DOHH2 (cell line): ENCODE measurements around the gene TMEM44.

Experiments
- H3F3A ChIP-seq: fragments of 200-600 bp; sonication (generic), shearing (Covaris generic); 2 replicates; pipeline ENCODE4 v1.6.0; 2016; ENCODE audit warnings: antibody characterized with exemption, mild to moderate bottlenecking; ENCODE audit not compliant: control insufficient read depth, insufficient read depth
- H3K27ac ChIP-seq: fragments of 200-600 bp; sonication (generic); 2 replicates; pipeline ENCODE4 v1.5.1; 2014; ENCODE audit warnings: low read depth, mild to moderate bottlenecking, low read length, moderate library complexity
- H3K27me3 ChIP-seq: fragments of 200-600 bp; sonication (generic); 2 replicates; pipeline ENCODE4 v1.6.1; 2014; ENCODE audit warnings: mild to moderate bottlenecking, low read length, mixed read lengths; ENCODE audit not compliant: control insufficient read depth
- H3K36me3 ChIP-seq: fragments of 200-600 bp; sonication (generic); 2 replicates; pipeline ENCODE4 v1.6.1; 2014; ENCODE audit warnings: mild to moderate bottlenecking, low read length, moderate library complexity, mixed read lengths; ENCODE audit not compliant: control insufficient read depth
- H3K4me1 ChIP-seq: fragments of 200-600 bp; sonication (generic); 2 replicates; pipeline ENCODE4 v1.6.1; 2014; ENCODE audit warnings: mild to moderate bottlenecking, low read length, mixed read lengths; ENCODE audit not compliant: control insufficient read depth
- H3K4me2 ChIP-seq: fragments of 200-600 bp; sonication (generic); 2 replicates; pipeline ENCODE4 v1.6.0; 2014; ENCODE audit warnings: mild to moderate bottlenecking, low read length, moderate library complexity
- H3K4me3 ChIP-seq: fragments of 200-600 bp; sonication (generic); 2 replicates; pipeline ENCODE4 v1.5.1; 2014; ENCODE audit warnings: mild to moderate bottlenecking, low read length, mixed read lengths
- H3K79me2 ChIP-seq: fragments of 200-600 bp; sonication (generic); 2 replicates; pipeline ENCODE4 v1.6.1; 2014; ENCODE audit warnings: mild to moderate bottlenecking, low read length, mixed read lengths; ENCODE audit not compliant: control insufficient read depth
- H3K9me2 ChIP-seq: fragments of 200-600 bp; sonication (generic); replicated peaks from 2 replicates; pipeline ENCODE4 v1.6.1; 2014; ENCODE audit warnings: mild to moderate bottlenecking, low read length, mixed read lengths; ENCODE audit not compliant: control insufficient read depth
- H3K9me3 ChIP-seq: fragments of 200-600 bp; sonication (generic); 2 replicates; pipeline ENCODE4 v1.6.1; 2014; ENCODE audit warnings: antibody characterized with exemption, low read length, mixed read lengths; ENCODE audit not compliant: control insufficient read depth, insufficient read depth
- H4K20me1 ChIP-seq: fragments of 200-600 bp; sonication (generic); 2 replicates; pipeline ENCODE4 v1.6.0; 2014; ENCODE audit warnings: low read depth, mild to moderate bottlenecking, antibody characterized with exemption, low read length, moderate library complexity; ENCODE audit not compliant: control insufficient read depth, insufficient read depth
- CTCF ChIP-seq: fragments of 200-600 bp; sonication (generic); IDR thresholded peaks from one replicate; pipeline ENCODE4 v1.5.1; 2014; ENCODE audit warnings: antibody characterized with exemption, mild to moderate bottlenecking, low read depth, low read length; ENCODE audit not compliant: poor library complexity, severe bottlenecking
- EZH2phosphoT487 ChIP-seq: fragments of 200-600 bp; sonication (generic); IDR thresholded peaks from 2 replicates; pipeline ENCODE4 v1.6.1; 2017; ENCODE audit warnings: borderline replicate concordance, mild to moderate bottlenecking, antibody characterized with exemption, low read length, moderate library complexity, mixed read lengths

Gene TMEM44

GRCh38 chr3:194587438-194587931 lies 45.7 kb downstream of the TMEM44 start:
- peaks cover 20% of the 10 kb centered on the region for H3K4me1 ChIP-seq
- TF ChIP-seq EZH2phosphoT487 (no peak), CTCF (no peak)
- H3K9me2 ChIP-seq, result no peaks in the 10 kb centered on the region
- 0 out of 2 replicates have a peak, but pooled peaks cover 4% of the 10 kb centered on the region for H3F3A ChIP-seq
- H3K27me3 ChIP-seq, result no peaks in the 10 kb centered on the region
- no peaks in the 10 kb centered on the region for H3K9me3 ChIP-seq
- peaks cover 8% of the 10 kb centered on the region; the same call in 1 of the 2 replicates for H3K36me3 ChIP-seq
- H3K27ac ChIP-seq, result no peak overlapping the region
- no peaks in the 10 kb centered on the region for H4K20me1 ChIP-seq
- H3K4me2 ChIP-seq, result no peak overlapping the region
- H3K4me3 ChIP-seq, result no peak overlapping the region
- H3K79me2 ChIP-seq, result peaks cover 15% of the 10 kb centered on the region

GRCh38 chr3:194586836-194587235 lies 46.4 kb downstream of the TMEM44 start:
- no peak overlapping the region for H3K27ac ChIP-seq
- no peaks in the 10 kb centered on the region for H3K27me3 ChIP-seq
- no peaks in the 10 kb centered on the region for H3K9me2 ChIP-seq
- 0 out of 2 replicates have a peak, but pooled peaks cover 4% of the 10 kb centered on the region for H3F3A ChIP-seq
- no peaks in the 10 kb centered on the region for H4K20me1 ChIP-seq
- H3K9me3 ChIP-seq, result no peaks in the 10 kb centered on the region
- peaks cover 15% of the 10 kb centered on the region for H3K79me2 ChIP-seq
- H3K4me1 ChIP-seq, result peaks cover 16% of the 10 kb centered on the region
- no peak overlapping the region for H3K4me3 ChIP-seq
- H3K4me2 ChIP-seq, result no peak overlapping the region
- H3K36me3 ChIP-seq, result peaks cover 8% of the 10 kb centered on the region; the same call in 1 of the 2 replicates
- TF ChIP-seq CTCF, result no peak
- TF ChIP-seq EZH2phosphoT487, result no peak

- no peaks in the 10 kb centered on the region for H3K27me3 ChIP-seq
- no peak overlapping the region for H3K4me2 ChIP-seq
- TF ChIP-seq CTCF (no peak), EZH2phosphoT487 (no peak)
- peaks cover 8% of the 10 kb centered on the region; the same call in 1 of the 2 replicates for H3K36me3 ChIP-seq
- peaks cover 15% of the 10 kb centered on the region for H3K79me2 ChIP-seq
- 0 out of 2 replicates have a peak, but pooled peaks cover 4% of the 10 kb centered on the region for H3F3A ChIP-seq
- H3K4me1 ChIP-seq, result peaks cover 16% of the 10 kb centered on the region
- no peak overlapping the region for H3K4me3 ChIP-seq
- H3K9me3 ChIP-seq, result no peaks in the 10 kb centered on the region
- H4K20me1 ChIP-seq, result no peaks in the 10 kb centered on the region
- H3K27ac ChIP-seq, result no peak overlapping the region
- no peaks in the 10 kb centered on the region for H3K9me2 ChIP-seq
Observed at GRCh38 chr3:194585880-194586281, 47.3 kb downstream of the TMEM44 start.
